Neuronal stem cell (in vitro differentiated cells): Measurements from ENCODE around the gene TFRC.
A peak's percentile ranks its signal among the peaks of the same experiment; 100 is the strongest.
"Not testable (repeated sequence)": the region's sequence is repeated elsewhere in the genome, so short reads cannot be mapped to it uniquely, and the experiment has no call there.

Experiments
- DNase-seq: peaks from one replicate; pipeline ENCODE4 v3.0.0-alpha.2; 2013; ENCODE audit warnings: low spot score
- H2AFZ ChIP-seq: one replicate; pipeline ENCODE4 v1.6.1; 2013; ENCODE audit warnings: mild to moderate bottlenecking, low read length, inconsistent platforms
- H2AK5ac ChIP-seq: 2 replicates; pipeline ENCODE4 v1.6.1; 2013; ENCODE audit warnings: low read depth, mild to moderate bottlenecking, inconsistent platforms, low read length, moderate library complexity, mixed read lengths
- H2BK120ac ChIP-seq: 2 replicates; pipeline ENCODE4 v1.6.1; 2013; ENCODE audit warnings: low read depth, mild to moderate bottlenecking, inconsistent platforms, low read length, moderate library complexity, mixed read lengths
- H2BK12ac ChIP-seq: one replicate; pipeline ENCODE4 v1.6.1; 2013; ENCODE audit warnings: low read length, inconsistent platforms
- H2BK15ac ChIP-seq: 2 replicates; pipeline ENCODE4 v1.6.1; 2013; ENCODE audit warnings: mild to moderate bottlenecking, low read length, inconsistent platforms, mixed read lengths
- H2BK5ac ChIP-seq: one replicate; pipeline ENCODE4 v1.6.1; 2013; ENCODE audit warnings: inconsistent platforms, mild to moderate bottlenecking, low read length, moderate library complexity
- H3K14ac ChIP-seq: one replicate; pipeline ENCODE4 v1.6.1; 2013; ENCODE audit warnings: low read length, inconsistent platforms
- H3K18ac ChIP-seq: 2 replicates; pipeline ENCODE4 v1.6.1; 2013; ENCODE audit warnings: low read length, inconsistent platforms
- H3K23ac ChIP-seq: 2 replicates; pipeline ENCODE4 v1.6.1; 2013; ENCODE audit warnings: low read depth, mild to moderate bottlenecking, mixed read lengths, low read length, inconsistent platforms; ENCODE audit not compliant: poor library complexity
- H3K27ac ChIP-seq: replicated peaks from 3 replicates; pipeline ENCODE4 v1.5.1; 2013; ENCODE audit warnings: low read length, inconsistent platforms
- H3K27me3 ChIP-seq, 3 experiments: 2 replicates each; pipeline ENCODE4 v1.6.1; 2013; ENCODE audit warnings: low read length in 3 of 3, mild to moderate bottlenecking in 2 of 3, inconsistent platforms in 1 of 3, low read depth in 1 of 3, mixed read lengths in 1 of 3, moderate library complexity in 1 of 3; ENCODE audit not compliant: control insufficient read depth in 3 of 3, insufficient read depth in 3 of 3
- H3K36me3 ChIP-seq, 2 donors: replicated peaks in 1 of 2; 2 replicates each; pipeline ENCODE4 v1.6.1; 2013; ENCODE audit warnings: low read length in 2 of 2; ENCODE audit not compliant: control insufficient read depth in 2 of 2, insufficient read depth in 2 of 2
- H3K4ac ChIP-seq: 2 replicates; pipeline ENCODE4 v1.6.1; 2013; ENCODE audit warnings: inconsistent platforms, mild to moderate bottlenecking, low read length, moderate library complexity
- H3K4me1 ChIP-seq, 2 donors: 1 replicate in 1 of 2; 2 replicates in 1 of 2; pipeline ENCODE4 v1.6.1; 2013; ENCODE audit warnings: low read length in 2 of 2, low read depth in 1 of 2; ENCODE audit not compliant: control insufficient read depth in 2 of 2, insufficient read depth in 1 of 2
- H3K4me2 ChIP-seq: one replicate; pipeline ENCODE4 v1.6.1; 2013; ENCODE audit warnings: mild to moderate bottlenecking, low read length, inconsistent platforms; ENCODE audit not compliant: insufficient read depth, poor library complexity, severe bottlenecking
- H3K4me3 ChIP-seq, 2 donors: 2 replicates each; pipeline ENCODE4 v1.5.1; 2013; ENCODE audit warnings: low read length in 2 of 2, mild to moderate bottlenecking in 2 of 2, inconsistent platforms in 1 of 2, moderate library complexity in 1 of 2
- H3K79me1 ChIP-seq: one replicate; pipeline ENCODE4 v1.6.1; 2013; ENCODE audit warnings: low read depth, mild to moderate bottlenecking, inconsistent platforms, low read length, moderate library complexity
- H3K9ac ChIP-seq: one replicate; pipeline ENCODE4 v1.6.1; 2013; ENCODE audit warnings: mild to moderate bottlenecking, low read depth, low read length, inconsistent platforms; ENCODE audit not compliant: poor library complexity
- H3K9me3 ChIP-seq, 2 donors: replicated peaks in 1 of 2; 2 replicates each; pipeline versions ENCODE3 to v1.6.1; 2013; ENCODE audit warnings: low read length in 2 of 2, mild to moderate bottlenecking in 2 of 2, inconsistent platforms in 1 of 2, low read depth in 1 of 2, mixed read lengths in 1 of 2, moderate library complexity in 1 of 2; ENCODE audit not compliant: control insufficient read depth in 2 of 2, insufficient read depth in 1 of 2
- H4K8ac ChIP-seq: one replicate; pipeline ENCODE4 v1.6.1; 2013; ENCODE audit warnings: low read depth, mild to moderate bottlenecking, inconsistent platforms, low read length, moderate library complexity
- H4K91ac ChIP-seq: one replicate; pipeline ENCODE4 v1.6.1; 2013; ENCODE audit warnings: low read length, low read depth, mild to moderate bottlenecking, inconsistent platforms; ENCODE audit not compliant: poor library complexity
- WGBS, 2 donors: extraction: QIAGEN DNeasy Blood & Tissue Kit; methylation state at CpG; one replicate each; pipeline ENCODE4 v1.1.7; 2013; ENCODE audit warnings: missing lambda C conversion rate in 2 of 2, mixed read lengths in 1 of 2; ENCODE audit not compliant: insufficient read length in 2 of 2, insufficient replicate concordance in 1 of 2; ENCODE audit errors: extremely low coverage in 2 of 2; 5-methylcytosine and 5-hydroxymethylcytosine counted together

TFRC gene

DNA sequence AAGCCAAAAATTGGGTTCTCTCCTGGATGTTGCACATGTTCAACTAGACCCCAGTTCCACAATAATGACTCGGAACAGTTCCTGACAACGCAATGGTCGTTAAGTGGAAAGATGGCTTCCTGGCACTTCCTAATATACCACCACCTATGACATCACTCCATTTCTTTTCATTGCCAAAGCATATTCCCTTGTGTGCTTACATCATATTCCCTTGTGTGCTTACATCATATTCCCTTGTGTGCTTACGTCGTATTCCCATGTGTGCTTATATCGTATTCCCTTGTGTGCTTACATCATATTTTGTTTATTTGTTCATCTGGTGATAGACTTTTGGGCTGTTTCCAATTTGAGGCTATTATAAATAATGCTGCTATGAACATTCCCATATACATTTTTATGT, 39.2 kb downstream of the TFRC start:
- Histone ChIP-seq H3K9ac (no peak overlapping the region), H4K8ac (no peak overlapping the region), H3K9me3 (no peaks in the 10 kb centered on the region), H3K36me3 (no peaks in the 10 kb centered on the region), H3K23ac (no peak overlapping the region), H2BK5ac (no peak overlapping the region), H2BK15ac (no peak overlapping the region), H2BK12ac (no peak overlapping the region), H2AFZ (no peak overlapping the region), H3K79me1 (no peaks in the 10 kb centered on the region), H3K27me3 (no peaks in the 10 kb centered on the region), H3K4me3 (no peak overlapping the region), H2BK120ac (no peak overlapping the region), H3K27ac (no peak overlapping the region), H3K4me1 (no peaks in the 10 kb centered on the region), H3K18ac (no peak overlapping the region), H4K91ac (no peak overlapping the region), H3K4me2 (no peak overlapping the region), H3K14ac (no peak overlapping the region), H2AK5ac (no peak overlapping the region), H3K4ac (no peak overlapping the region)
- no peak for DNase-seq
- no CpG with 5 or more reads among the region's 6 CpGs for WGBS, 2 donors

DNA sequence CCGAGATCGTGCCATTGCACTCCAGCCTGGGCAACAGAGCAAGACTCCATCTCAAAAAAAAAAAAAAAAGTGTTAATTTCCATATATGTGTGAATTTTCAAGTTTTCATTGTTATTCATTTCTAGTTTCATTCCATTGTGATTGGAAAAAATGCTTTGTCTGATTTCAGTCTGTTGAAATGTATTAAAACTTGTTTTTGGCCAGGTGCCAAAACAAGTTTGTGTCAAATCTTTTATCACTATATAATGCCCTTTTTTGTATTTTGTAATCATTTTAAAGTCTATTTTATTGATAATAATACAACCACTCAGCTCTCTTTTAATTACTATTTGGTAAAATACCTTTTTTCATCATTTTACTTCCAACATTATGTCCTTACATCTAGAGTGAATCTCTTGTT, 42.5 kb downstream of the TFRC start:
- Histone ChIP-seq H3K4me2 (no peak overlapping the region), H2AFZ (no peak overlapping the region), H3K27ac (no peak overlapping the region), H3K4me1 (no peaks in the 10 kb centered on the region), H2BK12ac (no peak overlapping the region), H4K91ac (no peak overlapping the region), H2BK5ac (no peak overlapping the region), H3K14ac (no peak overlapping the region), H3K9ac (no peak overlapping the region), H3K18ac (no peak overlapping the region), H3K4me3 (no peak overlapping the region), H3K4ac (no peak overlapping the region), H3K9me3 (no peaks in the 10 kb centered on the region), H2BK120ac (no peak overlapping the region), H3K27me3 (no peaks in the 10 kb centered on the region), H3K79me1 (no peaks in the 10 kb centered on the region), H2AK5ac (no peak overlapping the region), H4K8ac (no peak overlapping the region), H3K23ac (no peak overlapping the region), H3K36me3 (no peaks in the 10 kb centered on the region), H2BK15ac (no peak overlapping the region)
- DNase-seq: no peak
- WGBS, 2 donors: no CpG with 5 or more reads among the region's 2 CpGs

- WGBS, 2 donors: no CpG with 5 or more reads among the region's 10 CpGs
- peak; percentile 24 for DNase-seq
- not testable (repeated sequence) for H3K23ac ChIP-seq, H3K4me2 ChIP-seq, H3K9ac ChIP-seq, H3K9me3 ChIP-seq, H3K14ac ChIP-seq, H3K4ac ChIP-seq, H2BK12ac ChIP-seq, H3K18ac ChIP-seq, H2BK15ac ChIP-seq, H4K91ac ChIP-seq, H2AK5ac ChIP-seq, H3K27me3 ChIP-seq, H3K27ac ChIP-seq, H2BK120ac ChIP-seq, H2AFZ ChIP-seq, H3K79me1 ChIP-seq, H4K8ac ChIP-seq, H3K36me3 ChIP-seq, H3K4me3 ChIP-seq, H2BK5ac ChIP-seq, H3K4me1 ChIP-seq
Measured at GRCh38 chr3:196026059-196026458, 55.8 kb downstream of the TFRC start.

DNA sequence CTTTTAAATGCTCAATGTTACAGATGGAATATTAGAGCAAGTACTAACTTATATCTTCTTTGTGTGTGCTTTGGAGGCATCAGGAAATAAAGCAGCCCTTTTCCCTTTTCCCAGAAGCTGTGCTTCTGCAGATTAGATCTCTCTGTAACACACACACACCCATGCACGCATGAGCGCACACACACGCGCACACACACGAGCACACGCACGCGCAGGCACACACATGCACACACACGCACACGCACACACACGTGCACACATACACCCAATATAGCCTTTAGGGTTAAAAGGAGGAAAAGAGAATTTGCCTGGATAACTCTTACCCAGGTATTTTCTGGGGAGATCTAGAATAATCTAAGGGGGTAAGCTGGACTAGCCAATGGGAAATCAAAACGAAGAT, 56.9 kb downstream of the TFRC start:
- Histone ChIP-seq H2AK5ac (no peak overlapping the region), H2BK15ac (no peak overlapping the region), H3K4me3 (peak overlapping the region in 1 of 2 donors; percentile 68), H3K4me1 (no peaks in the 10 kb centered on the region), H3K9me3 (no peaks in the 10 kb centered on the region), H3K27me3 (peaks cover 0 to 7% (median 0%) of the 10 kb centered on the region in 3 experiments), H4K91ac (no peak overlapping the region), H3K36me3 (no peaks in the 10 kb centered on the region), H3K9ac (no peak overlapping the region), H2AFZ (no peak overlapping the region), H4K8ac (no peak overlapping the region), H3K23ac (no peak overlapping the region), H2BK5ac (no peak overlapping the region), H3K27ac (no peak overlapping the region), H2BK120ac (no peak overlapping the region), H2BK12ac (no peak overlapping the region), H3K4ac (no peak overlapping the region), H3K79me1 (no peaks in the 10 kb centered on the region), H3K14ac (no peak overlapping the region), H3K18ac (no peak overlapping the region), H3K4me2 (no peak overlapping the region)
- WGBS, 2 donors: no CpG with 5 or more reads among the region's 12 CpGs
- no peak for DNase-seq
